HG03159 (cell line): ENCODE measurements around the gene RAP1GAP.
"Not testable (repeated sequence)": the region's sequence is repeated elsewhere in the genome, so short reads cannot be mapped to it uniquely, and the experiment has no call there.

Experiments used
- ATAC-seq: cut with Tn5 transposase; IDR thresholded peaks from one replicate; pipeline ENCODE4 v1.9.1; 2021; ENCODE audit warnings: mild to moderate bottlenecking, moderate library complexity; ENCODE audit not compliant: unreplicated experiment

Gene RAP1GAP

DNA sequence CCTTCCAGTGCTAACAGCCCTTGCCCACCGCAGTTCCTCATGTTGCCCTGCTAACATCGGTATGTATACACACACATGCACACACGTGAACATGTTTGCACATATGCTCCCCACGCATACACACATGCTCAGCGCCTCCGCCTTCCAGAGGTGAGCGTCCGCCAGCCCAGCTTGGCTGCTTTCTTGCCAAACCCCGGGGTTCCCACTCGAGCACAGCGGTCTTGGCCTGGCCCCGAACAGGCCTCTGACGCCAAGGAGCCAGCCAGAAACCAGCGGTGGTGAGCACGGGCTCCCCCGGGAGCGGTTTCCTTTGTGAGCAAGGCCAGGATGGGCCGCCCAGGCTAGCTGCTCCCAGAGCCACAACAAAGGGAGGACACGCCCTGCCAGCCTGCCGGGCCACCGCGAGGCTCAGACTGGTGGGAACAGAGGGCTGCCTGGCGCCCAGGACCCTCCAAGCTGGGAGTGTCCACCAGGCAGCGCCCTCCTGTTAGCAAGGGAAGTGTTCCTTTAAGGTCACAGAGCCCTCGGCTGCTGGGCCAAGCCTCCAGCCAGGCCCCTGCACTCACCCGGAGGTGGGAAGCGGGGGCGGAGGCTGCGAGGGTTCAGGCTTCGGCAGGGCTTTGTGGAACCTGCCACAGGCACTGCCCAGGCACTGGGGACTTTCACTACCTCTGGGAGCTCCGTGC lies 94.5 kb downstream of the RAP1GAP start:
- ATAC-seq: no peak

DNA sequence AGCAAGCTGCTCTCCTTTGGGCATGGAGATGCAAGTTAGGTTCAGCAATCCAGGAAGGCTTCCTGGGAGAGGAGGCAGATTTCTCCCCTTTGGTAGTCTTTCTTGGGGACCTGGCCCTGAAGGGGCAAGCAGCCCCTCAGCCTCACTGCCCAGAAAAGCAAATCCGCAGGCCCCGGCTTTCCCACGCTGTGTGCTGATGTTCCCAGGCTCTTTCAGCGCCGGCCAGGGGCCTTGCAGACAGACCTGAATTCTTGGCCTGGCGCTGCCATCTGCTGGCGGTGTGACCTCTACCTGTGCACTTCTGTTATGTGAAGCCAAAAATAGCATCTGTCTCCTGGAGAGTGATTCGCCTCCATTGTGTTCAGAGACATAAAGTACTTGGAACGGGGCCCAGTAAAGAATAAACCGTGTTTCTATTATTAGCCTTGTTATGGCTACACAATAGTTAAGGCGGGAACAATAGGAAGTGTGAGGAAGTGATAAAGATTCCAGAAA lies 95.1 kb downstream of the RAP1GAP start:
- ATAC-seq: no peak

DNA sequence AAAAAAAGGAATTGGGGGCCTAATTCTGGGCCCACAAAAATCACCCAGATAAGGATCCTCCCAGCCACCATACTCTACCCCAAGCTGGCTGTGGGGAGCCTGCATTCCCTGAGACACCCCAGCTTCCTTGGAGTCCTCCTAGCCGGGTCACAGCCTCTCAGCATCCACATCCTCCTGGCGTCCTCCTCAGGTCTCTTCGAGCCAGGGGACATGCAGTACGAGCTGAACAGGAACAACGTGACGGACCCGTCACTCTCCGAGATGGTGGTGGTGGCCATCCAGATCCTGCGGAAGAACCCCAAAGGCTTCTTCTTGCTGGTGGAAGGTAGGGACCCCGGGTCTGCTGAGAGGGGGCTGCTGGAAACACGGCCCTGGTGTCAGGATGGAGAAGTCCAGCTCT lies 95.7 kb downstream of the RAP1GAP start:
- no peak for ATAC-seq

DNA sequence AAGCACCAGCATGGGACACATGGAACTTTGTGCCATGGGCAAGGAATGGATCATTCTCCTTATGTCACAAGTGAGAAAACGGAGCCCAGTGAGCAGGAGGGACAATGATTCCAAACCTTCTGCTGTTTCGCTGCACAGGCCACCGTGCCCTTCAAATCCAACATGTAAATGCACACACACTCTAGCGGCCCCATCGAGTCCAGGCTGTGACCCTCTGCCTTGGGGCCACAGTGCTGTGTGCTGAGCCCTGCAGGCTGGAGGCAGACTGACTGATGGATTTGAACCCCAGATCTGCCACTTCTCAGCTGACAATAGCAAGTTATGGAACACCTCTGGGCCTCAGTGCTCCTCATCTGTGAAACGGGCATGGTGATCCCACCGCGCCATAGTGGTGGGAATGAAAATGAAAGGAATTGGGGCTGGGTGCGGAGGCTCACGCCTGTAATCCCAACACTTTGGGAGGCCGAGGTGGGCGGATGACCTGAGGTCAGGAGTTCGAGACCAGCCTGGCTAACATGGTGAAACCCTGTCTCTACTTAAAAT lies 96.4 kb downstream of the RAP1GAP start:
- no peak for ATAC-seq

DNA sequence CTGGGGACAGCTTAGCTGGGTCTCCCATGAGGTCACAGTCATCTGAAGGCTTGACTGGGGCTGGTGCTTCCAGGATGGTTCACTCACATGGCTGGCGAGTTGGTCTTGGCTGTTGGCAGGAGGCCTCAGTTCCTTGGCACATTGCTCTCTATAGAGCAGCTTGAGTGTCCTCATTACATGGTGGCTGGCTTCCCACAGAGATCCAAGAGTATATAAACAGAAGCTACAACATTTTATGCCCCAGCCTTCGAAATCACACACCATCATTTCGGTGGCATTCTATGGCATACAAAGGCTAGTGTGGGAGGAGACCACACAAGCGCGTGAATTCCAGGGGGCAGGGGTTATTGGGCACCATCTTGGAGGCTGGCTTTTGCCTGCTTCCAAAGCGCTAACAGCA lies 96.9 kb downstream of the RAP1GAP start:
- no peak for ATAC-seq

DNA sequence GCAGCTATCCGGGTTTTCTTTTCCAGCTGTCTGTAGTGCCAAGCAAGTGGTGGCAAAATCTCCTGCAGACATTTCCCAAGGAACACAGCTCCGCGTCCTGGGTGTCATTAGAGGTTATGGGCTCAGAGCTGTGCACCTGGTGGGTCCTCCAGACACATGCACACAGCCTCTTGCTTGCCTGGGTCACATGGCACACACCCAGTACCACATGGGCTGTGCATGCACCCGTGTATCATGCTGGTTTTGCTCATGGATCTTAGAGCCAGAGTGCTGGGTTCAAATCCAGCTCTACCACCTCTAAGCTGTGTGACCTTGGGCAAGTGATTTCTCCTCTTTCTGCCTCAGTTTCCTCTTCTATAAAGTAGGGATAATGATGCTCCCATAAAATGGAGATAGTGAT lies 98.3 kb downstream of the RAP1GAP start:
- ATAC-seq: no peak

DNA sequence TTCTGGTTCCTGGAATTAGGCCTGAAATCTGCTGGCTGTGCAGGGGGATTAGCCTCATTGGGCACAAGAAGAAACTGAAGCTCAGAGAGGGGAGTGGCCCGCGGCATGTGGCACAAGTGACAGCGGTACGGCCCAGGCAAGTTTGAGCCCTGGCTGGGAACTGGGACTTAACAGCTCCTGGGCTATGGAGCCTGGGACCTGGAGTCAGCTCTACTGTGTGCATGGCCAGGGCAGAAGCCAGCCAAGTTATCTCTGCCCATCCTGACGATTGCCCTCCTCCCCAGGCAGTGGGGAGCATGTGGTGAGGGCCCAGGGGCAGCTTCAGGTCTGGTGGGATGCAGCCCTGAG lies 98.7 kb downstream of the RAP1GAP start:
- ATAC-seq: no peak

DNA sequence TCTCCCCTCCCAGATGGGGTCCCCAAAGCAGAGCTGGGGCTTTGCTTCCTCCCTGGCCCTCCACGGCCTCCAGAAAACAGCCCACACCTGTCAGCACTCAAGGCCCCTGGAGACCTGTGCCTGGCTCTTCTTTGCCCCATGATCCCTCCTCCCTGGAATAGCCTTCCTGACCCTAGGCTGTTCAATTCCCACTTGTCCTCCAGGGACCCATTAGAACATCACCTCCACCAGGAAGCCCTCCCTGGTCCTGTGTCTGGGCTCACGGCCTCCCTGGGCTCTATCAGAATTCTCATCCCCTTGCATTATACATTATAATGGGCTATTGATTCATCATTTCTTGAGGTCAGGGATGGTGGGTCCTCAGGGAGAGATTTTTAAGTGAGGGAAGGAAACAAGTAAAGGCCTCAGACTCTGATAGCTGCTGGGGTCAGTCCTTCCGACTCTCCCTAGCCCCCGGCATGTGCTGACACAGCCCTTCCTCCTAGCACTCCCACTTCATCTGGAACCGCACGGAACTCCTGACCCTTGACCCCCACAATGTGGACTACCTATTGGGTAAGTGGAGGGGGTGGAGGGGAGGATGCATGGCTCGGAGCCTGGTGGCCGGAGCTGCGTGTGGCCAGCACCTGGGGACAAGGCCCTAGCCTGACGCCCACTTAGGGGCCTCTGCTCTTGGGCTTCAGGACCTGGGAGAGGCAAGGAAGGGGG lies 99.2 kb downstream of the RAP1GAP start:
- ATAC-seq: no peak

DNA sequence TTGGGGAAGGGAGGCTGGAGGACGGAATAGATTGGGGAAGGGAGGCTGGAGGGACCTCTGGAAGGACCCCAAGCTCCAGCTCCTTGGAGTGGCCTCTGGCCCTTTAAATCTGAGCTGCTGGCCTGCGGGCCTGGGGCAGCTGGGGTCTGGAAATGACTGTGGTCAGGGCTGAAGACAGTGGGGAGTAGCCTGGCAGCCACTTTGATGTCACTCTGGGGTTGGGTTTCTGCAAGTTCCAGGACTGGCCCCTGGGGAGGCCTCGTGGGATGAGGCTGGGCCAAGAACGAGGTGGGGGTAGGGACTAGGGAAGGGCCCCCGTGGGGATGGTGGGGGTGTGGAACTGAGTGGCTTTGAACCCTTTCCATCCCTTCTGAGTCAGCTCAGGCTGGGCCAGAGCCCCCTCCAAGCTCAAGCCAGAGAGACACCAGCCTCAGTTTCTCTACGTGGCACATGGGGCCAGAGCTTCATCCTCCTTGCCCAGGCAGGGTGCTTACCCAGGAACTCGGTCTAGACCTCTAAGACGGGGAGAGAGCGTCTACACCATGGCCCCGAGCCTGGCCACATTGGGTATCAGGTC lies 100.3 kb downstream of the RAP1GAP start:
- ATAC-seq: no peak

DNA sequence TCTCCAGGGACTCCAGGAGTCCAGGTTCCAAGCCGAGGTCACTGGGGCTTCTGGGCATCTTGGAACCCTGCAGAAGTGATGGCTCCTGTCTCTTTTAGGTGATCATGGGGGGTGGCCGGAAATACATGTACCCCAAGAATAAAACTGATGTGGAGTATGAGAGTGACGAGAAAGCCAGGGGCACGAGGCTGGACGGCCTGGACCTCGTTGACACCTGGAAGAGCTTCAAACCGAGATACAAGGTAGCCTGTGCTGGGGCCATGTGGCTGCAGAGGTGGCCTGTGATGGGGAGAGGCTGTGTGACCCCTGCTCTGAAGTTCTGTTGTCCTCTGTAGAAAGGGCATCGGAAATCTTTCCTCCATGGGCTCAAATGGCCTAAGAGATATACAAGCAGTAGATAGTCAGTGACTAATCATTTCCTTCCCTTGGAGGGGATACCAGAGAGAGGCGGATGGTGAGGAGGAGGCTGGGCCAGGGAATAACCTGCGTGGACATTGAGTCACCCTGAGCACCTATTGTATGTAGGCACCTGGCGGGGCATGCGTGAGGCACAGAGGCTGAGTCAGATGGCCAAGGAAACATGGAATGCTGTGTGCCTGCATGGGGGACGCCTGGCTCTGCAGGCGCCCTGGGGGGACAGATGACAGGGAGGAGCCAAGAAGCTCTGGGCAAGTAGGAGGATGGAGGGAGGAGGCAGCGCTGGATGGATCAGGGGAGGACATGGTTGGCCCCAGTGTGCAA lies 101.0 kb downstream of the RAP1GAP start:
- ATAC-seq: no peak

DNA sequence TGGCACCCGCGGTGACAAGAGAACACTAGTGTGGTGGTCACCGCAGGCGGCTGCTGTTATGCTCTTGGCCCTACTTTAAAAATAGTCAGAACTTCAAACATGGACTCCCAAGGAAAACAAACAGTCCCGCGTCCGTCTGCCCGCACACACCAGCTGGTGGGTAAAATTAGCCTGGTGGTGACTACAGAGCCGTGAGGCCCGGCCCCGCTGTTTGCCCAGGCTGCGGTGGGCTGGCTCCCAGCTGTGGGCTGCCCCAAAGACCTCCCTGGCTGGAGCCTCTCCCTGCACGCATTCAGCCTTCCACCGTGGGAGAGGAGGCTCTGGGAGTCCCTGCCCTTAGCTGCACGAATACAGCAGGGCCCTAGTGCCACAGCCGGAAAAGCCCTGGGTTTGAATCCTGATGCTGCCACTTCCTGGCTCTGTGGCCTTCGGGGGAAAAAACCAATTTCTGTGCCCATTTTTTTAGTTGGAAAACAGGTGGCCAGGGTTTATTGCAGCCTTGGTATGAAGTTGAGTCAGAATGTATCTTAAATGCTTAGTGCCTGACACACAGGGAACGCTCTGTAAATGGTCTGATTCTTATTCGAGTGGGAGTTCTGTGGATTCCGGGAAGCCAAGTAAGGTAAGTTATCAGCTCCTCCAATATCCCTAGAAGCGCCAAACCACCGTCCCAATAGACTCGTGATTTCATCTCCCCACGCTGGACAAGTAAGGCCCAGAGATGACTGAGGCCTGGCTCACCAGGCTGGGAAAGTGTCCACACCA lies 101.7 kb downstream of the RAP1GAP start:
- ATAC-seq: no peak

DNA sequence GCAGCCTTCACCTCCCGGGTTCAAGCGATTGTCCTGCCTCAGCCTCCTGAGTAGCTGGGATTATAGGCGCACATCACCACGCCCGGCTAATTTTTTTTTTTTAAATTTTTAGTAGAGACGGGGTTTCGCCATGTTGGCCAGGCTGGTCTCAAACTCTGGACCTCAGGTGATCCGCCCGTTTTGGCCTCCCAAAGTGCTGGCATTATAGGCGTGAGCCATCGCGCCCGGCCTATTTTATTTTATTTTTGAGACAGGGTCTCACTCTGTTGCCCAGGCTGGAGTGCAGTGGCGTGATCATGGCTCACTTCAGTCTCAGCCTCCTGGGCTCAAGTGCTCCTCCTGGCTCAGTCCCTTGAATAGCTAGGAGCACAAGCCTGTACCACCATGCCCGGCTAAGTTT lies 102.8 kb downstream of the RAP1GAP start:
- not testable (repeated sequence) for ATAC-seq

DNA sequence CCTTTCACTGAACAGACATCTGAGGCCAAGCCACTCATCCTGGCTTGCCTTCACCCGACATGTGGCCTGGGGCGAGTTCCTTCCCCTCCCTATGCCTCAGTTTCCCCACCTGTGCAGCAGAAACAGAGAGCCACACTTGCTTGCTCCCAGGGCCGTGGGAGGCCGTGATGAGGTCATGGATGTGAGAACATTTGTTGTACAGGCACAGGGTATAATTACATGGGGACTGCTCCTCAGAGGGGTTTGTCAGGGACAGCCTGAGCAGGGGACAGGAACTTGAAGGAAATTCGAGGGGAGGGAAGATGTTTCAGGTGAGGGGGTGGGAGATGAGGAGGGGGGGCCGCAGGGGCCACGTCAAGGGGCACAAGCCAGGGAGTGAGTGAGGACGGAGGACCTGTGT lies 103.9 kb downstream of the RAP1GAP start:
- no peak for ATAC-seq

DNA sequence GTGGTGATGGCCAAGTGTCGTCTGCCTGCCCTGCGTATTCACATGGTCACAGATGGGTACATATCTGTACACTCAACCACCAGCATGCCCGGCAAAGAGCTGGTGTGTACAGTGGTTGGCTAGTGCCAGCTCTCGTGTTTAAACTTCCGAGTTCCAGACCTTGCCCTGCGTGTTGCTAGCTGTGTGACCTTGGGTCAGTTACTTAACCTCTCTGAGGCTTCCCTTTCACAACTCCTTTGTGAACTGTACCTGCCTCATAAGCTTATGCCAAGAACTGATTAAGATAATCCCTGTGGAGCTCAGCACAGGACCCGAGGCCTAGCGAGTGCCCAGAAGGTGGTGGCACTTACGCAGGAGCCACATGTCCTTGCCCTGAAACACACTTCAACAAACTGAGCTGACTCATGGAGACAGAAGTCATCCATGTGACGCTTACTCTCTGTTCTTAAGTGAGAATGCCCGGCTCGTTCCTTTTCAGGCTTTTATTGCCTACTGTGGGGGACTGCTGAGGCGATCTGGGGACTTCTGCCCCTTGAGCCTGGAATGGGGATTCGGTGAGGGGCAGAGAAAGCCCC lies 104.5 kb downstream of the RAP1GAP start:
- no peak for ATAC-seq

DNA sequence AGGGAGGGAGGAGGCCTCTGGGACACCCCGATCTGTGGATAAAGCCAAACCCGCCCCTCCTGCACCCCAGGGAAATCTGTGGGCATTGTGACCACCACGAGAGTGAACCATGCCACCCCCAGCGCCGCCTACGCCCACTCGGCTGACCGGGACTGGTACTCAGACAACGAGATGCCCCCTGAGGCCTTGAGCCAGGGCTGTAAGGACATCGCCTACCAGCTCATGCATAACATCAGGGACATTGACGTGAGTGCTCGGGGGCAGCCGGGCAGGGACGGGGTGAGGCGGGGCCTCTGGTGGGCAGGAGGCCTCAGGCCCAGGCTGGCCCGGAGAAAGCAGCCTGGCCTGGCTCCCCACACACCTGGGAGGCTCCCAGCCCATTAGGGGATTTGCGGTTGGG lies 105.2 kb downstream of the RAP1GAP start:
- ATAC-seq: no peak

DNA sequence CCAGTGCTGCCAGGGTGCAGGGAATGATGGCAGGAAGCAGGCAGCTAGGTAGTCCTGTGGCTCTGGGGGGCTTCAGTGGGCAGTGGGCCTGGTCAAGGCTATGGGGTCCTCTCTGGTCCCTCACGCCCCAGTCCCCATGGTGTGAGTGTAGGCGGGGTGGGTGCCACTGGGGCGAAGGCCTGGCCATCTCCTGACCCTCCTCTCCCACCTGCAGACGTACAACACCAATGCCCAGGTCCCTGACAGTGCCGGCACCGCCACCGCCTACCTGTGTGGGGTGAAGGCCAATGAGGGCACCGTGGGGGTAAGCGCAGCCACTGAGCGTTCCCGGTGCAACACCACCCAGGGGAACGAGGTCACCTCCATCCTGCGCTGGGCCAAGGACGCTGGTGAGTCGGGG lies 106.3 kb downstream of the RAP1GAP start:
- ATAC-seq: no peak

DNA sequence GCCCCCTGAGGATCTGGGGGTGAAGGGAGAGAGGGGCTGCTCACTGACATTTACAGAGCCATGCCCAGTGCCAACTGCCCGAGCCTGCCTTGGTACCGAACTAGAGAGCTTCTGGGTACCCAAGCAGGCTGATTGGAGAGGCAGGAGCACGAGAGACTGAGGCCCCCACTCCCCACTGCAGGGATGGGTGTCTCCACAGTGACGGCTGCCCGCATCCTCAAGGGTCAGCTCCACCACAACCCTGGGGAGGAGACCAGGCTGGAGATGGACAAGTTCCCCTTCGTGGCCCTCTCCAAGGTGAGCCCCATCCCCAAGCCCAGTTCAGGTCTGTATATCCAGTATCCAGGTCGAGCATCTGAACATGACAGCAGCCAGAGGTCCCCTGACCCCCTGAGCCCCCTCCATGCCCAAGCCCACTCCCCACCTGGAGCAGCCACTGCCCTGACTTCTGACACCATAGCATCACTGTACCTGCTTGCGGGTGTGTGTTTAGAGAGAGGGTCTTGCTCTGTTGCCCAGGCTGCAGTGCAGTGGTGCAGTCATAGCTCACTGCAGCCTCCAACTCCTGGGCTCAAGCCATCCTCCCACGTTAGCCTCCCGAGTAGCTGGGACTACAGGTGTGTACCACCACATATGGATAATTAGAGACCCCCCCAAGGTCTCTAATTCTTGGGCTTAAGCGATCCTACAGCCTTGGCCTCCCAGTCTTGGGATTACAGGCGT lies 108.1 kb downstream of the RAP1GAP start:
- no peak for ATAC-seq

DNA sequence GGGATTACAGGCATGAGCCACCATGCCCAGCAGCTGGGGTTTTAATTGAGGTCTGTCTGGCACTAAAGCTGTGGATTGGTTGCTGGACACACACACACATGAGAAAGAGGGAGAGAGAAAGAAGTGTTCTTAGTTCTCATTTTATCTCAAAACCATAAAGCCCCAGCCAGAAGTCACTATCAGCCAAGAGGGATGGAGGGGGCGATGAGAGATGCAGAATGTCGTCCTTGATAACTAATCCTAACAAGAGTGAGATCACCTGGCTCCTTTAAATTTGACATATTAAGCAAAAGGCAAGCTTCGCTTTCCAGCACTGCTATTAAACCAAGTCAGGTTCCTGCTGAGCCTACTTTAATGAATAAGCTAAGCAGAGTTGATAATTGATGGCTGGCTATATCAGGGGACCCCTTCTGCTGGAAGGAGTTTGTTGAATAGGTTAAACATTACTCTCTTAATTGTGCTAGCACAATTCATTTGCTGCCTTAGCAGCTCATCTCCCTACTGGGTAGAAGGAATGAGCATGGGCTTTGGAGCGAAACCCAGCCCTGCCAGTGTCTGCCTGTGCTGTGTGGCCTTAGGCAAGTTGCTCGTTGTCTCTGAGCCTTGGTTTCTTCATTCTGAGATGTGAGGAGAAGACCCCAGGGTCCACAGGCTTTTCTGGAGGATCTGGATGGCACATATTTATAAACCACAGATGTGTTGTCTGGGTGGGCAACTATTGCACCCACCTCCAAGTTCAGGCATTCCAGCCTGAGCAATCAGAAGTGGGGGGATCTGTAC lies 109.2 kb downstream of the RAP1GAP start:
- no peak for ATAC-seq
